Left renal cortex interstitium (tissue), 4 donors: ENCODE measurements around the gene CMSS1. TPM values are rescaled to one million over a fixed set of nuclear protein-coding genes. Genes with fewer than 3 reads are reported as not detected.

ENCODE experiments used
- DNase-seq, 4 donors: peaks; one replicate each; pipeline ENCODE4 v3.0.0-alpha.2; 2013; ENCODE audit warnings: low read depth in 4 of 4, low spot score in 2 of 4, missing footprints in 1 of 4
- polyA plus RNA-seq, 4 donors: library from polyadenylated mRNA; unstranded; fragments of 120-200 nt; gene quantifications; one replicate each; pipeline ENCODE4 v1.2.1, GENCODE V29; 2013; ENCODE audit not compliant: insufficient read length in 4 of 4

CMSS1 gene
- polyA plus RNA-seq, 4 donors = 40.5 to 48.1 (median 44.9) TPM

DNA sequence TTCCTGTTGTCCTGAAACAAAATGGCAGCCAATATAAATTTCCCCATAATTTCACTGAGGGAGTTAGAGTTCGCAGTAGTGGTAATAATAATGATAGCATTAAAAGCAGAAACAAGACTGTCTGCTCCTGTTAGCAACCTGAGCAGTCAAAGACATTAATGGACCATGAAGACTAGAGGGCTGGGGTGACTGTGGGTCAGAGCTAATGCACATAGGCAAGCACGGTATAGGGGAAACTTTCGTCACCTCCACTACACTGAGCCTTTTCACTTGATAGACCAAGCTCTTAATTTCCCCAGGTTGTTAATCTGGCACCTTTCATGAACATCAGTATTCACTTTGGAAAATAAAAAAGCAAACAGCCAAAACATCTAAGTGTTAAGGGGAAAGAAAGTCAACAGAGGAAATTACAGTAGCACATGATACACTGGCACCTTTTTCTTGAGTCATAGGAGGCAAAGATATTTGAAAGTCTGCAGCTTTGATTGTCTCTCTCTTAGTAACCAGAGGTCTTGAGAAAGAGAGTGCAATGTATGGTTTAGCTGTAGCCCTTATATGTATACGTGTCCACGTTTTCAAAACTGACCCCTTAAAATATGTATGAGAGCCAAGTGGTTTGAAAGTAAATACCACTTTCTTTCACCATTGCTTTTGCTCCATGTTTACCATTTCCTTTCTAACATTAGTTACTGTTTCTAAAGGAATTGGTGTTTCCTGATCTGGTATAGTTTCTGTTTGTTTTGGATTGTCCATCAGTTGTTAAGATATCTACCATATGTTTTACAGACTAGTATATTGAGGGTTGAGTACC is 191.8 kb downstream of the CMSS1 start:
- no peak for DNase-seq

- DNase-seq = no peak
These were observed 192.4 kb downstream of the CMSS1 start for GRCh38 chr3:100010087-100010417.

- DNase-seq = no peak
These were observed 201.1 kb downstream of the CMSS1 start for GRCh38 chr3:100018806-100019205.

GRCh38 chr3:100019719-100020118 is 202.1 kb downstream of the CMSS1 start:
- no peak for DNase-seq

GRCh38 chr3:100020876-100021644 is 203.4 kb downstream of the CMSS1 start:
- DNase-seq = no peak

- no peak for DNase-seq
These were observed 204.8 kb downstream of the CMSS1 start for GRCh38 chr3:100022506-100022905.

GRCh38 chr3:100023150-100023549 is 205.5 kb downstream of the CMSS1 start:
- DNase-seq = no peak

- no peak for DNase-seq
These were observed 205.9 kb downstream of the CMSS1 start for GRCh38 chr3:100023595-100023994.

GRCh38 chr3:100024520-100025303 is 207.1 kb downstream of the CMSS1 start:
- DNase-seq = no peak

DNA sequence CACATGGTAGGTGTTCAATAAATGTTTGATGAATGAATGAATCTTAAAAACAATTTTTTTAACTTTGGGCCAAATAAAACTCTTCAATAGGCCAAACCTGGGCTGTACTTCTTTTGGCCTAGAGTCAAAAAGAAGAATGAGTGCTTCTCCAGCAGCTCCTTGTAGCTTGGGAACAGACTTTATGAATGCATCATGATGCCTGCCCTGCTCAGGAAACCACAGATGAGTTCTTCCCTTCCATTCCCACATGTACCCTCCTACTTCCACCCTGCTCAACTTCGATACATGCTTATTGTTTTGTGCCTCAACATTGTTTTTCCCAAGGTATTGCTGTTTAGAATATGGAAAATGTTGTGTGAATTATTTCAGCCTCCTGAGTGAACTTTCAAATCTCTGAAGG is 209.7 kb downstream of the CMSS1 start:
- DNase-seq = no peak

DNA sequence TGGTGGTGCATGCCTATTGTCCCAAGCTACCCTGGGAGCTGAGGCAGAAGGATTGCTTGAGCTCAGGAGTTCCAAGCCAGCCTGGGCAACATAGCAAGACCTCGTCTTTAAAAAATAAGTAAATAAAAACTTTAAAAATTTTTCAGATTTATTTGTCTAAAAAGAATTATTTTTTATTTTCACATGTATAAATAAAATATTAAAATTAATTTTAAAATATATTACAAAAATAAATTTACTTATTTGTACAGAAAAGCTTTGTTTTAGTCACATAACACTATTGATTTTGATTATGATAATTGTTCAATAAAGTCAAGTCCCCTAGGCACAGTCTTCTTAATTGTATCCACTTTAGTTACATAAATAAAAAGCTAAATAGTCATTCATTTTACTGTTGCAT is 211.4 kb downstream of the CMSS1 start:
- DNase-seq = no peak

GRCh38 chr3:100029689-100030088 is 212.0 kb downstream of the CMSS1 start:
- no peak for DNase-seq

GRCh38 chr3:100030346-100030745 is 212.7 kb downstream of the CMSS1 start:
- no peak for DNase-seq

- DNase-seq = no peak
These were observed 213.3 kb downstream of the CMSS1 start for GRCh38 chr3:100030914-100031425.

DNA sequence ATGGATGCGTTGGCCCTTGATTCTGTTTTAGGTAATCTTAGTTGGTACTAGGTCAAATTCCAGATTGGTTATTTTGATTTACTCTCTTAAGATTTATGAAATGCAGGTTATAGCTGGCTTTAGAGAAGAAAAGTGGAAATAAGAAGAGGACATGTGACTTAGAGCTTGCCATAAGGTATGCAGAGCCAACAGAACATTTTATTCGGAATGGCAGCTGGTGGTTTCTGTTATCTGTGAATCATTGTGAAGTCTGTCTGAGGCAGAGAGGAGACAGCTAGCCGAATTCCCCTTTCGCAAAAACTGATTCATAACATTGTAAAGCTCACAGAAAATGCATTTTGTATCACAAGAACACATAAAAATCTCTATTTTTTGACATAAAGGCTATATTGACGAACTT is 214.6 kb downstream of the CMSS1 start:
- no peak for DNase-seq

DNA sequence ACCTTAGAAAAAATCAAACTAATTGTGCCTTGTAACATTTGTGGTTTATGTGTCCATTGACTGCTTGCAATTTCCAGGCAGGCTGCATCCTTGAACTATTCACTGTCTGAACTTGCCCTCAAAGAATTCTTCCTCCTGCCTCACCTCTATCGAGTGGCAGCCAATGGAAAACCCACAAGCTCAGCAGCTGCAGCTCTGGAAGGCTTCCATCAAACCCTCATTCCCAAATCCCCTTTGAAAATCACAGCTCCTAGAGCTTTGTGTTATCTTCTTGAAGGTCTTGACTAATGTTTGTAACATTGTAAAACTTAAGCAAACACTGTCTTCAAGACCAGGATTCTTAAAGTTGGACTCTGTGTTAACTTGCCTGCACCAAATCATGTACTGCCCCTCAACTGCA is 215.5 kb downstream of the CMSS1 start:
- no peak for DNase-seq

DNA sequence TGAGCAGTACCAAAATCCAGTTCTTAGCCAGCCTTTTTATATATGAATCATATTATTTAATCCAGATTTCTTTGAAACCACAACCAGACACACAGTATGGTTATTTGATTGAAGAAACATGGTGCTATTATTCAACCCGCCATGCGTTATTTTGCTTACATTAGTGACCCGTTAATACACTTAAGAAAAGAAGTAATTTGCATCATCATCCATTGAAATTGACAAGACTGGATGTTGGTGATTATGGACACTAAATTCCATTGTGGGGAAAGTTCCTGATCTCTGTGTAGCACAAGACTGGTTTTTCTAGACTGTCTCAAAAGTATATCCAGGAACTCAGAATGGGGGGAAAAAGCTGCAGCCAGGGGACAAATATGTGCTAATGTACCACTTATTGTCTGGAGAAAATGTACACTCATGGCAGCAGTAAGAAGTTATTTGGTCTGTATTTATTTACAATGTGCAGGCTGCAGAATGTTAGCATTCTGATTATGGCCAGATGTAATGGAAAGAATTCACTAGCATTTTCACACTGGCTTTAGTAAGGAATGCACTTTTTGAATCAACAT is 216.3 kb downstream of the CMSS1 start:
- DNase-seq = no peak

- DNase-seq = no peak
These were observed 221.4 kb downstream of the CMSS1 start for GRCh38 chr3:100039075-100039474.

DNA sequence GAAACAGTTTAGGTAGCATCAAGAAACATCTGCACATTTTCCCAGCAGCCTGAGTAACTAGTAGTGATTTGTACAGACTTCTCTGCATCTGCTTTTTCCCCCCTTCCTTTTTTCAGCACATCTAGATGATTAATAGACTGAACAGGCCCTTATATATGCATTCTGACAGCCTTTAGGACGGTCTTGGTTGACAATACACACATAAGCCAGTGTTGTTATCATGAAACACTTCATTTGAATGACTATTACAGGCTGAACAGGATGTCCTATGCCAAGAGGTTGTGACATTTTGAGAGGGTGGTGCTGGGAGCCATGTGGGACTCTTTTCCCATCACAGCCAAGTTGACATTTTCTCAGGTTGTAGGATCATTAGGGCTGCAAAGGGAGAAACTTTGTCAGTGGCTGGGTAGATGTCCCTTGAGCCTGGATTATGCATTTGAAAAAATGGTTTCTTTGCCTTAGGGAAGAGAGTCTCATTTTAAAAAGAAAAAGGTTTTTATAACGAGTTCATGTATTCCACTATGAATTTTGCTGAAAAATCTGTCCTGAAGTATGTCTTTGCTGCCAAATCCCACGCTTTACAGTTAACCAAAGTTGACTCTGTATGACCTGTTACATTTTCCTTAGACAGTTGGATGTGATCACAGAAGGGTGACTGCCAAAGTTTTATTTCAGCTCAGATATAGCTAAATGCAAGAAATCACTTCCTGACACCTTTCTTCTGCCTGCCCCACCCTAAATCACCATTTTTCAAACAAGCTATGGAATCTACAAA is 223.0 kb downstream of the CMSS1 start:
- peak in 1 of 4 donors; percentile 32 for DNase-seq

DNA sequence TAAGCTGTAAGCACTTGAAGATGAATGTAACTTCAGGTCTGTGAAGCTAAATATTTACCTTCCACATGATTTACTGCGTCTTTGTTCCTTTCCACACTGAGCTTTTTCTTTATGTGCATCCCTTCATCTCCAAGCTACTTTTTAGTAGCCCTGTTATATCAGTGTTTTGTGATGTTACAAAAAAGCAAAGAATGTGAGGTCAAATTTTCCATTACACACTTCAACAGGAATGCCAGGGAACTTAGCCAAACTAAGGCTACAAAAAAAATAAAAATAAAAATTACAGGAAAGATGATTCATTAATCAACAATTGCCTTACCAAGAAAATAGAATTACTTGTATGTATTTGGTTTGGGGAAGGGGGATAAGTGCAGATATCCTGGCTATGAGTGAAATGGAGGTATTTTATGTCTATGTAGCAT is 223.7 kb downstream of the CMSS1 start:
- peak in 3 of 4 donors; percentile 46 to 47 (median 47) for DNase-seq
